ENCODE results near the gene CDC6.

Gene CDC6

DNA sequence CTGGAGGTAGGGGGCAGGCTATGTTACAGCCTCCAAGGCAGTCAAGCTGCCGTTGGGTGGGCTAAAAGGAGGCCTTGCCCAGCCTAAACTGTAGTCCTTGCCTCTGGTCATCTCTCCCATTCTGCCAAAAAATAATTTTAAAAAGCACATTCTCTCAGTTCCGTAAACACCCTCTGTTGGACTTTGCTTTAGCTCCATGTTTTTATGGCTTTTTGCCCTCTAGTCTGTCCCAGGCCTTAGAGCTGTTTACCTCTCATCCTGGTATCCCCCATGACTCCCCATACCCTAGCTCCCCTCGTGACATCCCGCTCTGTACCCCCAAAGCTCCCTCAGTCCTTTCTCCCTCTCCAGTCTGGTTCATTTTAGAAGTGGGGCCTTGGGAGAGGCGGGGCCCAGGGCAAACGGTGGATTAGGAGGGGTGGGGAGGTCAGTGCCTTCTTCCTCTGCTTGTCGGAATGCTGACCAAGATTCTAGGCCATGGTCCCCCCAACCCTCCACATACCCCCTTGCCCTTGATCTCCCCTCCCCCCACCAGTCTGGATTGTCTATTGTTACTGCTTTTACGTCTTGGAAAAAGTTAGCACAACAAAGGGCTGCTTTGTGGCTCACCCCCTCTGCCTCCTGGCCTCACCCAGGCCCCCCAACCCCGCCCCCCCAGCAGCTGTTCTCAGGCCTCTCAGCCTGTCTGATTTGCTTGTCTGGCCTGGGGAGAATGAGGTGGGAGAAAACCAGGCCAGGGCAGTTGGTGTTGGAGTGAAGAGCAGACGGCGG, 58.5 kb downstream of the CDC6 start:
- no peak overlapping the region for H3K4me3 ChIP-seq (IDR thresholded peaks at IDR 0.05; ENCODE audit: insufficient read depth, low read depth, low read length)
- no peak overlapping the region for H3K27ac ChIP-seq
- H3K36me3 ChIP-seq (ENCODE audit: insufficient read depth) = peaks cover 5% of the 10 kb centered on the region; the same call in 1 of the 2 replicates
- peaks cover 55% of the 10 kb centered on the region; the same call in 1 of the 2 replicates for H3K79me2 ChIP-seq (ENCODE audit: insufficient read depth, low read depth)
- peaks cover 11% of the 10 kb centered on the region; the same call in 1 of the 2 replicates for H4K20me1 ChIP-seq (ENCODE audit: insufficient read depth)
- no peak overlapping the region for H3K9ac ChIP-seq
- TF ChIP-seq, protein P1, sequence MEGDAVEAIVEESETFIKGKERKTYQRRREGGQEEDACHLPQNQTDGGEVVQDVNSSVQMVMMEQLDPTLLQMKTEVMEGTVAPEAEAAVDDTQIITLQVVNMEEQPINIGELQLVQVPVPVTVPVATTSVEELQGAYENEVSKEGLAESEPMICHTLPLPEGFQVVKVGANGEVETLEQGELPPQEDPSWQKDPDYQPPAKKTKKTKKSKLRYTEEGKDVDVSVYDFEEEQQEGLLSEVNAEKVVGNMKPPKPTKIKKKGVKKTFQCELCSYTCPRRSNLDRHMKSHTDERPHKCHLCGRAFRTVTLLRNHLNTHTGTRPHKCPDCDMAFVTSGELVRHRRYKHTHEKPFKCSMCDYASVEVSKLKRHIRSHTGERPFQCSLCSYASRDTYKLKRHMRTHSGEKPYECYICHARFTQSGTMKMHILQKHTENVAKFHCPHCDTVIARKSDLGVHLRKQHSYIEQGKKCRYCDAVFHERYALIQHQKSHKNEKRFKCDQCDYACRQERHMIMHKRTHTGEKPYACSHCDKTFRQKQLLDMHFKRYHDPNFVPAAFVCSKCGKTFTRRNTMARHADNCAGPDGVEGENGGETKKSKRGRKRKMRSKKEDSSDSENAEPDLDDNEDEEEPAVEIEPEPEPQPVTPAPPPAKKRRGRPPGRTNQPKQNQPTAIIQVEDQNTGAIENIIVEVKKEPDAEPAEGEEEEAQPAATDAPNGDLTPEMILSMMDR (conservative IDR thresholded peaks at IDR 0.05; ENCODE audit: low read depth, low read length) = no peak
- H3K4me1 ChIP-seq (ENCODE audit: low read depth, poor library complexity, severe bottlenecking) = peaks cover 29% of the 10 kb centered on the region
- no peaks in the 10 kb centered on the region for H3K27me3 ChIP-seq (ENCODE audit: insufficient read depth, low read depth)
- no peak overlapping the region for H2AFZ ChIP-seq (ENCODE audit: low read depth)
- H3K4me2 ChIP-seq = no peak overlapping the region

DNA sequence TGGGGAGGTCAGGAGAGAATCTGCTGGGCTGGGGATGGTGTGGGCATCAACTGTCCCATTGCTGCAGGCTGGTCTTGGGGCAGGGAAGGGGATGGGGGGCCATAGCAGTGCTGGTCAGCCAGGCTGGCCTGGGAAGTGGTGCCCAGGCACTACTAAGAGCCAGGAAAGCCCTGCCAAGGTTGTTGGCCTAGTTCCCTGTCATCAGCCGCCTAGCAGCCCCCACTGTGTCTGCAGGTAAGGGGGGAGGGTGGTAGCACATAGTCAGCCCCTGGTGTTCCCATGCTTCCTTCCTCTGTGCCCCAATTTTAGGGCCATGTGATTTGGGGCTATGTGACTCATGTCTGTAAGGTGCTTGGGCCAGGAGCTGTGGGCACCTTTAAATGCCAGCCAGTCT, 59.1 kb downstream of the CDC6 start:
- Histone ChIP-seq H3K9ac (no peak overlapping the region), H3K4me2 (no peak overlapping the region), H3K4me3 (IDR thresholded peaks at IDR 0.05; ENCODE audit: insufficient read depth, low read depth, low read length) (no peak overlapping the region), H3K27ac (no peak overlapping the region), H2AFZ (ENCODE audit: low read depth) (no peak overlapping the region), H3K4me1 (ENCODE audit: low read depth, poor library complexity, severe bottlenecking) (peaks cover 29% of the 10 kb centered on the region), H3K36me3 (ENCODE audit: insufficient read depth) (peaks cover 5% of the 10 kb centered on the region; the same call in 1 of the 2 replicates), H3K79me2 (ENCODE audit: insufficient read depth, low read depth) (peaks cover 53% of the 10 kb centered on the region; the same call in 1 of the 2 replicates), H4K20me1 (ENCODE audit: insufficient read depth) (peaks cover 11% of the 10 kb centered on the region; the same call in 1 of the 2 replicates), H3K27me3 (ENCODE audit: insufficient read depth, low read depth) (no peaks in the 10 kb centered on the region)
- TF ChIP-seq, protein P1 (conservative IDR thresholded peaks at IDR 0.05; ENCODE audit: low read depth, low read length) = no peak

DNA sequence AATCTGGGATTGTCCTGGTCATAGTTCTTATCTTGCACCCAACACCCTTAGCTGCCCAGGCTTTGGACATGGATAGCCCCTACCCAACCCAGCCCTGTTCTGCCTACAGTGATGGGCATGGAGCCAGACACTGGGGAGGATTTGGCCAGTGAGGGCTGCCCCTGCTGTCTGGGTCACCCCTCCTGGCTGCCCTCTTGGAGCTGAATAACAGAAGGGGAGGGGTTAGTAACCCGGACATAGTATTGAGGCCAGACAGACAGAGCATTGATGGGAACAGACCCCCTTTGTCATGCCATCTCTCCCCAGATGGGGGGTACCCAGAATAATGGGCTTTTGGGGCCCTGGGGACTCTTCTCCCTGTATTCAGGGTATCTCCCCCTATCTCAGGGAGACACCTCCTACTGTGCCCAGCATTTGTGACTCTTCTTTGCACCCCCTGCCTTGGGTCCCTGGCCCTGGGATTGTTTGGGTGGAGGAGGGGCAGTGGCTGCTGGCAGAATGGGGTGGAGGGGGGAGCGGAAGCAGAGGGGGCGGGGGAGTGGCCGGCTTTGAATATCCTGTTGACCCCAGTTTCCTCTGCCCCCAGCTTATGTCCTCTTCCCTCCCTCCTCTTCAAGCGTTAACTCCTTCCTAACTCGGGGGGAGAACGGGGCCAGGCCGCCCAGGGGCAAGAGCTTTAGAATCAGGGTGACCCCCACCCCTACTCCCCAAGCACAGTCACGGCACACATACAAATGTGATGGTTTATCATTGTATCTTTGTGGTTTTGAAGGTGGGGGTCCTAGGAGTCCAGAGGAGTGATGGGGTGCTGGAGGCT, 59.8 kb downstream of the CDC6 start:
- Histone ChIP-seq H2AFZ (ENCODE audit: low read depth) (no peak overlapping the region), H4K20me1 (ENCODE audit: insufficient read depth) (peaks cover 11% of the 10 kb centered on the region; the same call in 1 of the 2 replicates), H3K27ac (no peak overlapping the region), H3K79me2 (ENCODE audit: insufficient read depth, low read depth) (peaks cover 50% of the 10 kb centered on the region; the same call in 1 of the 2 replicates), H3K4me3 (IDR thresholded peaks at IDR 0.05; ENCODE audit: insufficient read depth, low read depth, low read length) (no peak overlapping the region), H3K36me3 (ENCODE audit: insufficient read depth) (peaks cover 5% of the 10 kb centered on the region; the same call in 1 of the 2 replicates), H3K4me1 (ENCODE audit: low read depth, poor library complexity, severe bottlenecking) (peaks cover 31% of the 10 kb centered on the region), H3K4me2 (no peak overlapping the region), H3K27me3 (ENCODE audit: insufficient read depth, low read depth) (no peaks in the 10 kb centered on the region), H3K9ac (no peak overlapping the region)
- TF ChIP-seq, protein P1 (conservative IDR thresholded peaks at IDR 0.05; ENCODE audit: low read depth, low read length) = no peak

DNA sequence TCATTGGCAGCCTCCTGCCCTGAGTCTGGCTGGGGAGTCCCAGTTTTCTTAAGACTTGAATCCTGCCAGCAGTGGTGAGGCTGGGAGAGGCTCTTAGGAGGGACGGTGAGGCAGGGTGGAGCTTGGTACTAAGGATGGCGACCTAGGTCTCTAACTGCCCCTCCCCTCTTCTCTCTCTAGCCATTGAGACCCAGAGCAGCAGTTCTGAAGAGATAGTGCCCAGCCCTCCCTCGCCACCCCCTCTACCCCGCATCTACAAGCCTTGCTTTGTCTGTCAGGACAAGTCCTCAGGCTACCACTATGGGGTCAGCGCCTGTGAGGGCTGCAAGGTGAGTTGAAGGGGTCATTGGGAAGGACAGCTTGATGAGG, 60.4 kb downstream of the CDC6 start:
- H3K36me3 ChIP-seq (ENCODE audit: insufficient read depth) = peaks cover 5% of the 10 kb centered on the region; the same call in 1 of the 2 replicates
- H3K27ac ChIP-seq = no peak overlapping the region
- H3K4me2 ChIP-seq = no peak overlapping the region
- H4K20me1 ChIP-seq (ENCODE audit: insufficient read depth) = peaks cover 9% of the 10 kb centered on the region; the same call in 1 of the 2 replicates
- peaks cover 32% of the 10 kb centered on the region for H3K4me1 ChIP-seq (ENCODE audit: low read depth, poor library complexity, severe bottlenecking)
- H3K4me3 ChIP-seq (IDR thresholded peaks at IDR 0.05; ENCODE audit: insufficient read depth, low read depth, low read length) = no peak overlapping the region
- H2AFZ ChIP-seq (ENCODE audit: low read depth) = no peak overlapping the region
- TF ChIP-seq, protein P1 (conservative IDR thresholded peaks at IDR 0.05; ENCODE audit: low read depth, low read length) = no peak
- peaks cover 44% of the 10 kb centered on the region; the same call in 1 of the 2 replicates for H3K79me2 ChIP-seq (ENCODE audit: insufficient read depth, low read depth)
- H3K27me3 ChIP-seq (ENCODE audit: insufficient read depth, low read depth) = no peaks in the 10 kb centered on the region
- no peak overlapping the region for H3K9ac ChIP-seq

All from KMS-11 (cell line).